Left lobe of liver (tissue), 2 donors: ENCODE data around the gene PCSK4. TPM values are rescaled to one million over a fixed set of nuclear protein-coding genes. Genes with fewer than 3 reads are reported as not detected.

Experiments
- ATAC-seq: fragments of 200-7000 bp; cut with Tn5 transposase; one replicate; pipeline ENCODE4 v1.9.1; 2020; ENCODE audit warnings: mild to moderate bottlenecking, moderate library complexity
- DNase-seq: peaks from one replicate; pipeline ENCODE4 v3.0.0-alpha.2; 2020; ENCODE audit warnings: low spot score
- total RNA-seq: library from RNA; stranded (reverse); gene quantifications from one replicate; pipeline ENCODE4 v1.2.1, GENCODE V29; 2021
- donor health status: DM: no; HTN: no; CAD: no; lungs with moderate emphysema.
- donor health status: DM: no; HTN: yes; CAD: no.

PCSK4 gene
- total RNA-seq, 1 donor from 2014 or later, result 4.8 TPM

DNA sequence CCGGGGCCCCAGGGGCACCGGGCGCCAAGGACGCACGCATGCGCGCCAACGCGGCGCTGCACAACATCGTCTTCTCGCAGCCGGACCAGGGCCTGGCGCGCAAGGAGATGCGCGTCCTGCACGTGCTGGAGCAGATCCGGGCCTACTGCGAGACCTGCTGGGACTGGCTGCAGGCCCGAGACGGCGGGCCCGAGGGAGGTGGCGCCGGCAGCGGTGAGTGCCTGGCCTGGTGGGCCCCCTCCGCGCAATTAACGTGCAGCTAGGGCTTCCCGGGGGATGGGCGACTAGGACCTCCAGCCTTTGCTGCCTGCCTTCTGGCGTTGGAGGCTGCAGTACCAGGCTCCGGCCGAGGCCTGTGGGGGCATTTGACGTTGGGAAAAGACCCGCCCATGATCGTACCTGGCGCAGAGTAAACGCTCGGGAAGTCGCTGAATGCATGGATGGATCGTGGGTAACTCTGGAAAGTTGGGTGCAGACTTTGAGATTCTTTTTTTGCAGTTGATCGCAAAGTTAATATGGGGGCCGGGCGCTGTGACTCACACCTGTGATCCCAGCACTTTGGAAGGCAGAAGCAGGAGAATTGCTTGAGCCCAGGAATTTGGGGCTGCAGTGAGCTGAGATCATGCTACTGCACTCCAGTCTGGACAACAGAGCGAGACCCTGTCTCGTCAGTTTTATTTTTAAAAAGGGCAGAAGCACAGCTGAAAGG lies 33.0 kb downstream of the PCSK4 start:
- DNase-seq, result no peak
- ATAC-seq, result peak; percentile 7

- ATAC-seq (no peak), DNase-seq (no peak)
Measured at GRCh38 chr19:1456121-1456900, 33.8 kb downstream of the PCSK4 start.

GRCh38 chr19:1455336-1456120 lies 34.6 kb downstream of the PCSK4 start:
- DNase-seq (no peak), ATAC-seq (peak; percentile 57)

- DNase-seq (no peak), ATAC-seq (no peak)
Measured at GRCh38 chr19:1455002-1455335, 35.2 kb downstream of the PCSK4 start.

- DNase-seq (no peak), ATAC-seq (peak; percentile 34)
Measured at GRCh38 chr19:1453525-1454364, 36.4 kb downstream of the PCSK4 start.

DNA sequence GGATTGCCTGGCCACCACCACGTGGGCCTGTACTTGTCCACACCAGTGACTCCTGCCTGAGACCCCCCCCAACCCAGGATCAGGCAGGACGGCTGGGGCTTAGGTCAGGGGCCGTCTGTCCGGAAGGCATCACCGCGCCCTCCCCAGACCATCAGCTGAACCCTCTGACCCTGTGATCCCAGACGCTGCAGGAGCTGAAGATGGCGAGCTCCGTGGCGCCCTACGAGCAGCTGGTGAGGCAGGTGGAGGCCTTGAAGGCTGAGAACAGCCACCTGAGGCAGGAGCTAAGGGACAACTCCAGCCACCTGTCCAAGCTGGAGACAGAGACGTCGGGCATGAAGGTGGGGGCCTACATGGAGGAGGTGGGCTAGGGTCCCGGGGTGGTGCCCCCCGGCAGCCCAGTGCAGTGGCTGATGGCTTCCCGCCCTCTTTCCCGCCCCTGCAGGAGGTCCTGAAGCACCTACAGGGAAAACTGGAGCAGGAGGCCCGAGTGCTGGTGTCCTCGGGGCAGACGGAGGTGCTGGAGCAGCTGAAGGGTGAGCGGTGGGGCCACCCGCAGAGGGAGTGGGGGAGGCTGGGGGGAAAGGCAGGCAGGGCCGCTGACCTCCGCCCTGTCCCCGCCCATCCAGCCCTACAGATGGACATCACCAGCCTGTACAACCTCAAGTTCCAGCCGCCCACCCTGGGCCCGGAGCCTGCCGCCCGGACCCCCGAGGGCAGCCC lies 37.2 kb downstream of the PCSK4 start:
- DNase-seq (no peak), ATAC-seq (no peak)

- ATAC-seq (no peak), DNase-seq (no peak)
Measured at GRCh38 chr19:1451916-1452801, 38.0 kb downstream of the PCSK4 start.

DNA sequence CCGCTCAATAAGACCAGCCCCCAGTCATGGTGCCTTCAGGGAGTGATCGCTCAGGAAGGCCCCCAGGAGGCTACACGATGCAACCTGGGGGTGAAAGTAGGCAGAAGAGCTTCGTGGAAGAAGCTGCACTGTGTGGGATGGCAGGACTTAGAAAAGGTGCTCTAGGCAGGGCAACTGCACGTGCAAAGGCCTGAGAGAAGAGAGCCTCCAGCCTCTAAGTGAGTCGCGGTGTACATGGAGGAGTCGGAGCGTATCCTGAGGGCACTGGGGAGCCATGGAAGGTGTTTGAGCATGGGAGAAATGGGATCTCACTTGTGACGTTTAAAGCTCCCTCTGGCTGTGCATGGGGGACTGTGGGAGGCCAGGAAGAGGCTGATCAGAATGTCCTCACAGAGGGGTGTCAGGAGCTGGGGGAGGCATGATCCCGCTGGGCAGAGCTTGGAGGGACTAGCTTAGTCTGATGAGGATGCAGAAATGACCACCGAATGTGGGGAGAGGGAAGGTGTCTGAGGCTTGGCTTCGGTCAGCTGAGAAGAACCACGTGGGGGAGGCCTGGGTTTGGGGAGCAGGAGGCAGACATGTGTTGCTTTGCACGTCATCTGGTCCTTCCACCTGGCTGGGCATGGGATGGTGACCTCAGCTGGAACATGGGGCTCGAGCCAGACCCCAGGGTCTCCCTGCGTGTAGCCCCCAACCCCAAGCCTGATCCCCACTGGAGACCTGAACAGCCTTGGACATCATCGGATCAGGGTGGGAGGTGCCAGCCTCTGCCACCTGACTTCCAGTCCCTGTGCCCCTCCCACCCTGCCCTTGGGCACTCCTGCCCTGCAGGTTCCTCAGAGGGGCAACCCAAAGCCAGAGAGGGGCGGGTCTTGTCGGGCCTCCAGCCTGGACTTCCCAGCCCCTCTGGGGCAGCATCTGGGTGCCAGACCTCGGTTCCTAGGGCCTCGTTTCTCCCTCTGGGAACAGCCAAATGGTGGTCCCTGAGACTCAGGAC lies 39.1 kb downstream of the PCSK4 start:
- ATAC-seq, result no peak
- DNase-seq, result no peak

DNA sequence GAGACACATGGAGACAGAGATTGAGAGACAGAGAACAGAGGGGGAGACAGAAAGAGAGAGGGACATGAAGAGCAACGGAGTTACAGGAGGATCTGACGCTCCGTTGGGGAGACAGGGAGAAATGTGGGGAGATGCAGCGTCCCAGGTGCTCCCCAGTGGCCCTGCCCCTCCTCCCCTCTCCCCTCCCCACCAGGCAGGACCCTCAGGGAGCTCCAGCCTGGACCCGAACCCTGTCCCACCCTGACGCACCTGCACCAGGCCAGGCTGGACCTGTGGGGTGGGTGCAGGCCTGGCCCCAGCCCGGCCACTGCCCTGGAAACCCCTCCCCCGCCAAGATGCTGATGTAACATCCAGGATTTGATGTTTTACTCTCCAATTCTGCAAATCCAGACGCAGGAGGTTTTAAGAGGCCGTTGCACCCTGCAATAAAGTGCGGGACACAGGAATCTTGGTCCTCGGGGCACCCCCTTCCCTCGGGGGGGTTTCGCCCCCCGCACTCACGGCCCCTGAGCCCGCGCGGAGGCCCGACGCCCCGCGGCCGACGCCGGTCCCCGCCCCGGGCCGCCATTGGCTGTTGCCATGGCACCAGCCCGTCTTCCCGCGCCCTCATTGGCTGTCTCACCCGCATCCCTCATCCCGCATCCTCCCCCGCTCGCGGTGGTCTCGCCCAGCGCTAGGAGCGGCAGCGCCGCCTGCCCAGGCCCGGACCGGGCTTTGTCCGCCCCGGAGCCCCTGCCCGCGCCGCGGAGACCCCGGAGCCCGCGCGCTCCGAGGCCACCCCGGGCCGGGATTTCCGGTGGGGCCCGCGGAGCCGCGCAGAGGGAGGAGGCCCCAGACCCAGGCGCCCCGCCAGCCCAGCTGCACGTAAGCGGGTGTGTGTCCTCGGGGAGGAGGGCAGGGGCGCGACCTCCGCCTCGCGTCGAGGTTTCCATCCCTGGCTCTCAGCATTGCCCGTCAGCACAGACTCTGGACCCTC lies 40.4 kb downstream of the PCSK4 start, which contains the start of gene APC2:
TSS of gene APC2 (plus strand) at position 655 of the 976 bp plus-strand sequence. CDS start 2,881 bp downstream, outside the sequence.
- no peak for ATAC-seq
- DNase-seq, result no peak

- DNase-seq (no peak), ATAC-seq (no peak)
Measured at GRCh38 chr19:1447944-1448343, 42.2 kb downstream of the PCSK4 start.

- DNase-seq (no peak), ATAC-seq (no peak)
Measured at GRCh38 chr19:1447504-1447903, 42.6 kb downstream of the PCSK4 start.

GRCh38 chr19:1446713-1447481 lies 43.3 kb downstream of the PCSK4 start:
- ATAC-seq (no peak), DNase-seq (no peak)

GRCh38 chr19:1445932-1446712 lies 44.0 kb downstream of the PCSK4 start:
- DNase-seq (no peak), ATAC-seq (no peak)

DNA sequence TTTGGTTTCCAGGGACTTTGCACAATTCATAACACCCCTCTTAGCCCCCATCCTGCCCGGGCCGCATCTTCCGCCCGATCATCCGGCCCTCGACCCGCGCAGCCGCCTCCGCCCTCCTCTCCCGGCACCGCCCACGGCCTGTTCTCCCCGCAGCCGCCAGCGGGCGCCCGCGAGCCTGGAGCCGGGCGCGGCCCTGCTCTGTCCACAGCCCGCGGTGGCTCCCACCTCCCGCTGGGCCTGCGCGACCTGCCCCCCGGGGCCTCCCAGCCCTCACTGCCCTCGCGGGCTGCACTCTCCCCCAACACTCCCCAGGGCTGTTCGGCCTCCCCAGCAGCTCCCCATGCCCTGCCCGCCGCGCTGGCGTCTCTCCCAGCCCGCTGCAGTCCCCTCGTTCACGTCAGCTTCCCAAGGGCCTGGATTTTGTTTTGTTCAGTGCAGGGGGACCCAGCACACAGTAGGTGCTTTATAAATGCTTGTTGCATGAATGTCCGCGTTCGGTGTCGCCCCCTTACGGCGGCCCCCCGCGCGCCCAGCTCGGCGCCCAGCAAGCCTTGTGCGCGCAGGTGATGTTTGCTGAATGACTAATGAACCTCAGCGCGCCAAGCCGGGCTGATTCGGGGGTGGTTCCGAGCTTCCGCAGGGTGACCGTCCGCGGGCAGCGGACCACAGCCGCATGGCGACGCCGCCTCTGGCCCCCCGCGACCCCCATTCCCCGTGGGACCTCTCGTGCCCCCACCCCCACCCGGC lies 44.8 kb downstream of the PCSK4 start:
- DNase-seq, result no peak
- ATAC-seq, result peak; percentile 93
